B cell (primary cell): Measurements from ENCODE around the gene PIK3CD. TPM values are rescaled to one million over a fixed set of nuclear protein-coding genes. Genes with fewer than 3 reads are reported as not detected.

ENCODE experiments used
- ATAC-seq: fragments of 200-7000 bp; cut with Tn5 transposase; one replicate; pipeline ENCODE4 v1.10.0; 2021; ENCODE audit warnings: low read depth, mild to moderate bottlenecking, moderate number of reproducible peaks, moderate library complexity
- CTCF ChIA-PET: fragments of 350-600 bp; sonication (Branson Sonifier 250); formaldehyde crosslinking; loops from one replicate; lab custom pipeline; 2021; ENCODE audit warnings: antibody characterized with exemption, inconsistent platforms; lab: Charles Lee
- POLR2A ChIA-PET: fragments of 350-600 bp; sonication (Branson Sonifier 250); formaldehyde crosslinking; loops from one replicate; lab custom pipeline; 2021; ENCODE audit warnings: antibody characterized with exemption; lab: Charles Lee
- DNase-seq: peaks from one replicate; pipeline ENCODE4 v3.0.0; 2013
- H2AFZ ChIP-seq: 2 replicates; pipeline ENCODE4 v1.6.1; 2012; ENCODE audit warnings: mild to moderate bottlenecking, low read depth, low read length; ENCODE audit not compliant: insufficient read depth, poor library complexity, severe bottlenecking
- H3K27ac ChIP-seq, 2 donors: 1 replicate in 1 of 2; 2 replicates in 1 of 2; pipeline ENCODE4 v1.5.1; 2012 to 2013; ENCODE audit warnings: low read length in 2 of 2, mild to moderate bottlenecking in 2 of 2, moderate library complexity in 1 of 2
- H3K27me3 ChIP-seq, 4 experiments: fragments of 200-600 bp in 1 of 4; sonication (generic) in 1 of 4; replicated peaks in 1 of 4; 1 replicate in 2 of 4; 2 replicates in 2 of 4; pipeline versions ENCODE4 v1.6.1 to v1.7.0; 2013 to 2016; ENCODE audit warnings: low read length in 3 of 4, mild to moderate bottlenecking in 2 of 4, mixed read lengths in 1 of 4, moderate library complexity in 1 of 4; ENCODE audit not compliant: insufficient read depth in 4 of 4, control insufficient read depth in 3 of 4; ENCODE audit errors: control extremely low read depth in 1 of 4
- H3K36me3 ChIP-seq, 2 experiments: replicated peaks in 1 of 2; 1 replicate in 1 of 2; 2 replicates in 1 of 2; pipeline versions ENCODE4 v1.6.1 to v1.7.1; 2013; ENCODE audit warnings: low read length in 1 of 2; ENCODE audit not compliant: insufficient read depth in 2 of 2, control insufficient read depth in 1 of 2; ENCODE audit errors: control extremely low read depth in 1 of 2, extremely low read depth in 1 of 2
- H3K4me1 ChIP-seq, 2 donors: fragments of 200-600 bp in 1 of 2; sonication (generic) in 1 of 2; 1 replicate in 1 of 2; 2 replicates in 1 of 2; pipeline versions ENCODE4 v1.5.1 to v1.6.1; 2013 to 2017; ENCODE audit warnings: low read length in 2 of 2; ENCODE audit not compliant: control insufficient read depth in 2 of 2, insufficient read depth in 2 of 2
- H3K4me2 ChIP-seq: replicated peaks from 2 replicates; pipeline ENCODE3; 2012; ENCODE audit warnings: mild to moderate bottlenecking, low read depth, low read length; ENCODE audit not compliant: poor library complexity, severe bottlenecking
- H3K4me3 ChIP-seq, 5 experiments: fragments of 200-600 bp in 1 of 5; sonication (generic) in 1 of 5; 1 replicate in 3 of 5; 2 replicates in 2 of 5; pipeline versions ENCODE4 v1.5.1 to v1.7.0; 2011 to 2016; ENCODE audit warnings: low read length in 4 of 5, mild to moderate bottlenecking in 4 of 5, low read depth in 2 of 5, control low read depth in 1 of 5, moderate library complexity in 1 of 5; ENCODE audit not compliant: insufficient read depth in 1 of 5; ENCODE audit errors: control extremely low read depth in 1 of 5, extremely low read depth in 1 of 5
- H3K79me2 ChIP-seq: fragments of 200-600 bp; sonication (generic); one replicate; pipeline ENCODE4 v1.6.0; 2016; ENCODE audit warnings: low read length; ENCODE audit not compliant: control insufficient read depth, insufficient read depth
- H3K9ac ChIP-seq: fragments of 200-600 bp; sonication (generic); 2 replicates; pipeline ENCODE4 v1.6.1; 2017; ENCODE audit warnings: mild to moderate bottlenecking, low read length, moderate library complexity
- H3K9me3 ChIP-seq, 3 donors: one replicate each; pipeline versions ENCODE4 v1.6.1 to v1.7.1; 2013; ENCODE audit warnings: low read length in 2 of 3; ENCODE audit not compliant: control insufficient read depth in 2 of 3, insufficient read depth in 1 of 3; ENCODE audit errors: control extremely low read depth in 1 of 3
- H4K20me1 ChIP-seq: 2 replicates; pipeline ENCODE4 v1.6.0; 2012; ENCODE audit warnings: mild to moderate bottlenecking, low read length; ENCODE audit not compliant: insufficient read depth, control insufficient read depth, poor library complexity, severe bottlenecking
- H3K27ac Mint-ChIP-seq: one replicate; pipeline ENCODE4 v1.8.0; 2021; ENCODE audit warnings: mixed read lengths
- H3K27me3 Mint-ChIP-seq: one replicate; pipeline ENCODE4 v1.8.0; 2021; ENCODE audit warnings: mixed read lengths
- H3K4me1 Mint-ChIP-seq: one replicate; pipeline ENCODE4 v1.8.0; 2021; ENCODE audit warnings: mixed read lengths
- H3K4me3 Mint-ChIP-seq: one replicate; pipeline ENCODE4 v1.8.0; 2021; ENCODE audit warnings: mixed read lengths
- H3K9me3 Mint-ChIP-seq: one replicate; pipeline ENCODE4 v1.8.0; 2022; ENCODE audit warnings: mixed read lengths; ENCODE audit not compliant: insufficient read depth
- CTCF ChIP-seq: fragments of 200-600 bp; IDR thresholded peaks from one replicate; pipeline ENCODE4 v1.8.0; 2022; ENCODE audit warnings: antibody characterized with exemption, mild to moderate bottlenecking
- EZH2 ChIP-seq: IDR thresholded peaks from 2 replicates; pipeline ENCODE4 v1.6.1; 2012; ENCODE audit warnings: borderline replicate concordance, low read depth, mild to moderate bottlenecking, moderate library complexity, low read length; ENCODE audit not compliant: insufficient read depth, poor library complexity, severe bottlenecking
- WGBS: methylation state at CpG from one replicate; pipeline ENCODE4 v1.1.5; 2013; ENCODE audit warnings: missing lambda C conversion rate; ENCODE audit not compliant: insufficient coverage; 5-methylcytosine and 5-hydroxymethylcytosine counted together
- intact Hi-C: fragments of 100-400 bp; cut with micrococcal nuclease; formaldehyde crosslinking; loops from one replicate; pipeline ENCODE4 v1.10.0; 2022
- polyA plus RNA-seq: library from polyadenylated mRNA; depleted of rRNA; stranded (reverse); fragments of >200 nt; gene quantifications from 2 replicates; pipeline ENCODE4 v1.2.3, GENCODE V29; 2012
- total RNA-seq, 2 donors: library from RNA; stranded (reverse); fragments of 120-200 nt in 1 of 2; gene quantifications; 1 replicate in 1 of 2; 2 replicates in 1 of 2; pipeline versions ENCODE4 v1.2.3 to v1.2.4, GENCODE V29; 2013 to 2022

PIK3CD gene
- total and polyA plus RNA-seq, 2 donors (not counting 1 experiment from before 2014, with no cell fraction given): 144 to 222 TPM

GRCh38 chr1:9612162-9612845 is 39.2 kb upstream of the PIK3CD start:
- H2AFZ ChIP-seq: no peak overlapping the region
- no peak overlapping the region for H3K4me3 ChIP-seq
- Mint-ChIP-seq H3K9me3 (no peaks in the 10 kb centered on the region), H3K27ac (no peak overlapping the region), H3K4me1 (peaks cover 2% of the 10 kb centered on the region), H3K4me3 (no peak overlapping the region), H3K27me3 (no peaks in the 10 kb centered on the region)
- TF ChIP-seq CTCF (no peak), EZH2 (no peak)
- H3K4me1 ChIP-seq: peaks cover 4 to 9% of the 10 kb centered on the region in 2 donors
- H3K27me3 ChIP-seq: no peaks in the 10 kb centered on the region
- 100% methylated on average over 7 of the region's 11 CpGs for WGBS
- H3K4me2 ChIP-seq: no peak overlapping the region
- no peak overlapping the region for H3K27ac ChIP-seq
- intact Hi-C loops: no loop called here
- peaks cover 10% of the 10 kb centered on the region for H3K79me2 ChIP-seq
- DNase-seq: no peak
- H3K9ac ChIP-seq: no peak overlapping the region
- no peak for ATAC-seq
- ChIA-PET CTCF (interaction anchor here (1.5 to 7.2 kb wide), 3 partner anchors 23 to 254 kb away, joined by 3 to 150 read pairs (median 4); no protein-coding TSS in a partner anchor), POLR2A (no interaction called here)
- no peaks in the 10 kb centered on the region for H3K9me3 ChIP-seq
- H4K20me1 ChIP-seq: no peaks in the 10 kb centered on the region
- peaks cover 0 to 15% of the 10 kb centered on the region in 2 experiments for H3K36me3 ChIP-seq
